Measurements from ENCODE around the gene MRPL21. TPM values are rescaled to one million over a fixed set of nuclear protein-coding genes. Genes with fewer than 3 reads are reported as not detected.

The MRPL21 gene
- total RNA-seq, 4 donors from 2014 or later = 27.4 to 49.5 (median 38.1) TPM

- no peak for DNase-seq
- Histone ChIP-seq H3K4me1 (peaks cover 0 to 6% (median 0%) of the 10 kb centered on the region in 4 donors), H3K36me3 (no peaks in the 10 kb centered on the region), H3K9me3 (peaks cover 0 to 9% (median 0%) of the 10 kb centered on the region in 4 donors), H3K27me3 (no peaks in the 10 kb centered on the region), H3K27ac (no peak overlapping the region), H3K4me3 (no peak overlapping the region)
- TF ChIP-seq CTCF (IDR thresholded peaks at IDR 0.05) = no peak
- no peak for TF ChIP-seq POLR2A (IDR thresholded peaks at IDR 0.05)
Measured at GRCh38 chr11:68868221-68868835, 35.3 kb downstream of the MRPL21 start.

- Histone ChIP-seq H3K4me1 (peaks cover 0 to 6% (median 0%) of the 10 kb centered on the region in 4 donors), H3K4me3 (no peak overlapping the region), H3K27me3 (no peaks in the 10 kb centered on the region), H3K27ac (no peak overlapping the region), H3K36me3 (no peaks in the 10 kb centered on the region), H3K9me3 (peaks cover 0 to 9% (median 0%) of the 10 kb centered on the region in 4 donors)
- TF ChIP-seq POLR2A (IDR thresholded peaks at IDR 0.05) (no peak), CTCF (IDR thresholded peaks at IDR 0.05) (no peak)
- DNase-seq = no peak
Measured at GRCh38 chr11:68867066-68867465, 36.6 kb downstream of the MRPL21 start.

- Histone ChIP-seq H3K4me3 (no peak overlapping the region), H3K9me3 (peaks cover 0 to 9% (median 0%) of the 10 kb centered on the region in 4 donors), H3K27me3 (no peaks in the 10 kb centered on the region), H3K36me3 (no peaks in the 10 kb centered on the region), H3K27ac (no peak overlapping the region), H3K4me1 (peaks cover 0 to 6% (median 0%) of the 10 kb centered on the region in 4 donors)
- DNase-seq = no peak
- TF ChIP-seq POLR2A (IDR thresholded peaks at IDR 0.05) (no peak), CTCF (IDR thresholded peaks at IDR 0.05) (no peak)
Measured at GRCh38 chr11:68865241-68865640, 38.4 kb downstream of the MRPL21 start.

GRCh38 chr11:68863553-68864265 is 39.9 kb downstream of the MRPL21 start:
- Histone ChIP-seq H3K4me3 (no peak overlapping the region), H3K36me3 (no peaks in the 10 kb centered on the region), H3K9me3 (peaks cover 0 to 9% (median 0%) of the 10 kb centered on the region in 4 donors), H3K4me1 (no peaks in the 10 kb centered on the region), H3K27ac (no peak overlapping the region), H3K27me3 (no peaks in the 10 kb centered on the region)
- DNase-seq = no peak
- TF ChIP-seq POLR2A (IDR thresholded peaks at IDR 0.05) = no peak
- no peak for TF ChIP-seq CTCF (IDR thresholded peaks at IDR 0.05)

GRCh38 chr11:68862421-68862820 is 41.2 kb downstream of the MRPL21 start:
- peaks cover 0 to 9% (median 0%) of the 10 kb centered on the region in 4 donors for H3K9me3 ChIP-seq
- H3K27ac ChIP-seq = no peak overlapping the region
- TF ChIP-seq CTCF (IDR thresholded peaks at IDR 0.05) (no peak), POLR2A (IDR thresholded peaks at IDR 0.05) (no peak)
- H3K4me3 ChIP-seq = no peak overlapping the region
- no peaks in the 10 kb centered on the region for H3K27me3 ChIP-seq
- no peaks in the 10 kb centered on the region for H3K36me3 ChIP-seq
- H3K4me1 ChIP-seq = peaks cover 0 to 7% (median 0%) of the 10 kb centered on the region in 4 donors
- no peak for DNase-seq

All from Peyer's patch (tissue), 4 donors.